BJ (cell line): ENCODE measurements around the gene PLEKHM2. TPM values are rescaled to one million over a fixed set of nuclear protein-coding genes. Genes with fewer than 3 reads are reported as not detected.

Experiments
- CTCF ChIA-PET: fragments of 350-600 bp; formaldehyde crosslinking; extraction: SDS; loops from one replicate; lab custom pipeline; 2021; ENCODE audit warnings: antibody characterized with exemption, inconsistent platforms; lab: Yijun Ruan, JAX
- POLR2A ChIA-PET: fragments of 300-600 bp; sonication (Branson Sonifier 250); formaldehyde crosslinking; extraction: SDS; loops from one replicate; lab custom pipeline; 2021; ENCODE audit warnings: antibody characterized with exemption; lab: Charles Lee
- DNase-seq: peaks from one replicate; pipeline ENCODE4 v3.0.0-alpha.2; 2011; ENCODE audit warnings: low read depth
- H3K27me3 ChIP-seq: 2 replicates; pipeline ENCODE4 v1.6.0; 2011; ENCODE audit warnings: low read length; ENCODE audit not compliant: control insufficient read depth, insufficient read depth
- H3K36me3 ChIP-seq: 2 replicates; pipeline ENCODE4 v1.5.1; 2011; ENCODE audit warnings: low read length; ENCODE audit not compliant: control insufficient read depth, insufficient read depth
- H3K4me3 ChIP-seq: 2 replicates; pipeline ENCODE4 v1.5.1; 2011; ENCODE audit warnings: low read depth, mild to moderate bottlenecking, control low read depth, low read length
- polyA plus RNA-seq: library from polyadenylated mRNA; depleted of rRNA; stranded (reverse); fragments of >200 nt; gene quantifications from 2 replicates; pipeline ENCODE4 v1.2.3, GENCODE V29; 2011
- TF ChIP-seq, protein P1 (sequence below): IDR thresholded peaks from 2 replicates; pipeline ENCODE4 v1.5.1; 2011; ENCODE audit warnings: low read depth, mild to moderate bottlenecking, control low read depth, inconsistent platforms, low read length, moderate library complexity; ENCODE audit not compliant: insufficient read depth

Gene PLEKHM2
- polyA plus RNA-seq, 1 experiment: 58.3 TPM

DNA sequence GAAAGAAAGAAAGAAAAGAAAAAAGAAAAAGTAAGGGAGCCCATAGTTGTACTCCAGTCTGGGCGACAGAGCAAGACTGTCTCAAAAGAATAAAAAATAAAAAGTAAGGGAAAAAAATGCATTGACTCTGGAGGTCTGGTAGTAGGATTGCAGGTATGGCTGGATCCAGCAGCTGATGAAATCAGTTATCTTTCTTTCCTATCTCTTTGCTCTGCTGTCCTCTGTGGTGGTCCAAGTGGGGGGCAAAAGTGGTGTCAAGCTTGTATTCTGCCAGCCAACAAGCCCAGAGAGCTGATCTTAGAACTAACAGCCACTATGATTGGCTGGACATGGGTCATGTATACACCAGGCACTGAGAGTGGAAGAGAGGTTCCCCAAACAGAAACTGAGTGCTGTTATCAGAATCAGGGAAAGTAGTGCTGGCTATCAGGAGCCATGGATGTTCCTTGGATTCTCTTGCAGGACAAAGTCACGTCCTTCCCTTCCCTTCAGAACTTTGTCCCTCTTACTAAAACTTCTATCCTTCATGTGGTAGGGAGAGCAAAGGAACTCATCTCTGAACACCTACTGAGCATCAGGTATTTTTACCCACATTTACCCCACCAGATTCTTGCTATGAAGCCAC is 71.0 kb downstream of the PLEKHM2 start:
- POLR2A ChIA-PET: interaction anchor here (0.5 kb wide), 1 partner anchor 170 kb away, joined by 3 read pairs; no protein-coding TSS in a partner anchor
- Histone ChIP-seq H3K27me3 (no peaks in the 10 kb centered on the region), H3K4me3 (no peak overlapping the region), H3K36me3 (no peaks in the 10 kb centered on the region)
- CTCF ChIA-PET: interaction anchor here (3.2 kb wide), 1 partner anchor 14 kb away, joined by 12 read pairs; no protein-coding TSS in a partner anchor
- no peak for DNase-seq
- TF ChIP-seq, protein P1, sequence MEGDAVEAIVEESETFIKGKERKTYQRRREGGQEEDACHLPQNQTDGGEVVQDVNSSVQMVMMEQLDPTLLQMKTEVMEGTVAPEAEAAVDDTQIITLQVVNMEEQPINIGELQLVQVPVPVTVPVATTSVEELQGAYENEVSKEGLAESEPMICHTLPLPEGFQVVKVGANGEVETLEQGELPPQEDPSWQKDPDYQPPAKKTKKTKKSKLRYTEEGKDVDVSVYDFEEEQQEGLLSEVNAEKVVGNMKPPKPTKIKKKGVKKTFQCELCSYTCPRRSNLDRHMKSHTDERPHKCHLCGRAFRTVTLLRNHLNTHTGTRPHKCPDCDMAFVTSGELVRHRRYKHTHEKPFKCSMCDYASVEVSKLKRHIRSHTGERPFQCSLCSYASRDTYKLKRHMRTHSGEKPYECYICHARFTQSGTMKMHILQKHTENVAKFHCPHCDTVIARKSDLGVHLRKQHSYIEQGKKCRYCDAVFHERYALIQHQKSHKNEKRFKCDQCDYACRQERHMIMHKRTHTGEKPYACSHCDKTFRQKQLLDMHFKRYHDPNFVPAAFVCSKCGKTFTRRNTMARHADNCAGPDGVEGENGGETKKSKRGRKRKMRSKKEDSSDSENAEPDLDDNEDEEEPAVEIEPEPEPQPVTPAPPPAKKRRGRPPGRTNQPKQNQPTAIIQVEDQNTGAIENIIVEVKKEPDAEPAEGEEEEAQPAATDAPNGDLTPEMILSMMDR: no peak

DNA sequence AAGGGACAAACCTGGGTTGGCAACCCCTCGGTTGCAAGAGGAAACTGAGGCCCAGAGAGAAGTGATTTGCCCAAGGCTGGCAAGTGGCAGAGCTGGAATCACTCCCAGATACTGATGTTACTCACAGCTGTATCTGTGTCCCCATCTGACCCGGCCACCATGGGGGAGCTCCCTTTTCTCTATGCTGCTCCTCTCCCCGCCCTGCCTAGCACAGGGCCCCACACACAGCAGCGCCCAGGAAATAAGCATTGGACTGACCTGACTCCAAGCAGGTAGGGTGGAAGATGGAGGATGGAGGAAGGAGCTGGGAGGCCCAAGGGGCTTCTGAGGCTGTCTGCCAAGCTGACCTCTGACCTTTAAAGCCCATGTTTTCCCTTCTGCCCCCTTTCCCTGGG is 71.5 kb downstream of the PLEKHM2 start:
- no peak for DNase-seq
- ChIA-PET POLR2A (interaction anchor here (0.5 kb wide), 1 partner anchor 169 kb away, joined by 3 read pairs; no protein-coding TSS in a partner anchor), CTCF (interaction anchor here (0.8 to 3.2 kb wide), 2 partner anchors 15 to 37 kb away, joined by 3 to 12 read pairs; no protein-coding TSS in a partner anchor)
- TF ChIP-seq, protein P1: no peak
- H3K36me3 ChIP-seq: no peaks in the 10 kb centered on the region
- H3K27me3 ChIP-seq: no peaks in the 10 kb centered on the region
- H3K4me3 ChIP-seq: no peak overlapping the region

DNA sequence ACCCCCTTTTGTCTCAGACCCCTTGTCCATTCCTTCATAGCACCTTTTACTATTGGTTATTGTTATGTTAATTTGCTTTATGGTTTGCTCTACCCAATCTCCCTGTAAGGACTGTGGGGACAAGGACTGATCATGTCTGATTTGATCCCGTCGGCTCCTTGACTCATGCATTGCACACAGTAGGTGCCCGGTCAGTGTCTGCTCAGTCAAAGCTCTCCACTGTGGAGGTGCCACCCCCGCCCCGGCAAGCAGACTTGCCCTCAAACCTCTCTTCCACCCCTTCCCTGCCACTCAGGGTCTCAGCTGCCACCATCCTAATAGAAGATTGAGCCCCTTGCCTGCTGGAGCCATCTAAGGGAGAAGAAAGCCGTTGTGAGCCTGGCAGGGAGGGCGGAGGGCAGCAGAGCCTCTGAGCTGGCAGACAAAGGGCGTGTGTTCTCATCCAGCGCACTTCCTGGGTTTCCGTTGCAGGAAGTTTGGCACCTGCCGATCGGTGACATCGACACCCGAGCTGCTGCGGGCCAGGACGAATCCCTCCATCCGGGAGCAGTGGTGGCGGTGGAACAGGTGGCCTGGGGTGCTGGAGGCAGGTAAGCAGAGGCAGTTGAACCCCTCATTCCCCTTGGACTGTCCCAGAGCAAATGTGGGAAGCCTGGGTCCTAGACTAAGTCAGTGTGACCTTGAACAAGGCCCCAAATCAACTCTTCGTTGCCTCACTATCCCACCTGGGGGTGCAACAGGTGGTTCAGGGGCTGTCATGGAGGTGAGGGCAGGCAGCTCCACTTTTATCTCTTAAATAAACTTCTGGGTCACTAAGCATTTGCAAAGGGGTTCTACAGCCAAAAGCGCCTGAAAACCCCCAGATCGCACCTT is 72.3 kb downstream of the PLEKHM2 start:
- POLR2A ChIA-PET: no interaction called here
- TF ChIP-seq, protein P1: no peak
- DNase-seq: no peak
- H3K4me3 ChIP-seq: no peak overlapping the region
- H3K27me3 ChIP-seq: no peaks in the 10 kb centered on the region
- CTCF ChIA-PET: interaction anchor here (0.8 to 3.2 kb wide), 3 partner anchors 16 to 38 kb away, joined by 3 to 12 read pairs (median 3); no protein-coding TSS in a partner anchor
- H3K36me3 ChIP-seq: no peaks in the 10 kb centered on the region

DNA sequence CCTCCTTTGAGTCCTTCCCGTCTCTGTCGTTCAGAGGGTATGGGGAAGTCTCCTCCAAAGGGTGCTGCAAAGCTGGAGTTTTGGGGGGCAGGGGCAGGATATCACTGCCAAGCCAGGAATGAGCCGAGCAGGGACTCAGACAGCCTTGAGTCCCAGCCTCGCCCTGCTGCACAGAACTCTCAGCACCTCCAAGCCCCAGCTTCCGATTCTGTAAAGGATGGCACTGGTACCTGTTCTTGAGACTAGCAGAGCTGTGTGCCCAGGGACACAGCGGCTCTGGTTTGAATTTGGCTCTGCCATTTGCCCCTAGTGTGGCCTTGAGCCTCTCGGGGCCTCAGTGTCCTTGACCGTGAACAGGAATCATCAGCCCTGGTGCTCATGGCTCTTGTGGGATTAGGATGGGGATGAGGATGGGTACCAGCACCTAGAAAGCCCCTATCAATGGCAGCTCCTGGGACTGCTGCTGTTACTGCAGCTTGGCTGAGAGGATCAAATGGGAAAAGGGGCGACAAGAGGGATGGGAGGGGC is 73.0 kb downstream of the PLEKHM2 start:
- CTCF ChIA-PET: interaction anchor here (1.3 to 3.2 kb wide), 2 partner anchors 16 to 19 kb away, joined by 3 to 12 read pairs; no protein-coding TSS in a partner anchor
- H3K27me3 ChIP-seq: no peaks in the 10 kb centered on the region
- TF ChIP-seq, protein P1: no peak
- DNase-seq: no peak
- POLR2A ChIA-PET: interaction anchor here (0.6 kb wide), 1 partner anchor 141 kb away, joined by 3 read pairs; no protein-coding TSS in a partner anchor
- no peaks in the 10 kb centered on the region for H3K36me3 ChIP-seq
- no peak overlapping the region for H3K4me3 ChIP-seq
